Endothelial cell of umbilical vein (primary cell): ENCODE results near the gene FAM200C. TPM values are rescaled to one million over a fixed set of nuclear protein-coding genes. Genes with fewer than 3 reads are reported as not detected.

Source experiments
- BruUV-seq: library from RNA; stranded (reverse); fragments of 400-500 nt; replicated peaks from 2 replicates; lab custom pipeline; 2021; lab: Mats Ljungman, UMichigan
- CTCF ChIA-PET: fragments of 300-600, 350-600 bp; sonication (Branson Sonifier 250); formaldehyde crosslinking; loops from one replicate; lab custom pipeline; 2021; ENCODE audit warnings: antibody characterized with exemption, inconsistent platforms; lab: Charles Lee
- POLR2A ChIA-PET: fragments of 300-600, 350-600 bp; sonication (Branson Sonifier 250); formaldehyde crosslinking; loops from one replicate; lab custom pipeline; 2021; ENCODE audit warnings: antibody characterized with exemption, inconsistent platforms; lab: Charles Lee
- DNase-seq: peaks from one replicate; pipeline ENCODE4 v3.0.0-alpha.2; 2011; ENCODE audit warnings: low read depth, low spot score
- FAIRE-seq: peaks from 2 replicates; lab custom pipeline; 2011; peaks lifted over from hg19 to GRCh38; lab: Jason Lieb, UNC
- H2AFZ ChIP-seq: 2 replicates; pipeline ENCODE4 v1.6.0; 2012; ENCODE audit warnings: low read depth, low read length, control low read depth, inconsistent platforms
- H3K27ac ChIP-seq: 2 replicates; pipeline ENCODE4 v1.5.1; 2011; ENCODE audit warnings: low read depth, mild to moderate bottlenecking, control low read depth, low read length, moderate library complexity; ENCODE audit not compliant: insufficient read depth
- H3K27me3 ChIP-seq, 2 experiments: 2 replicates each; pipeline versions ENCODE4 v1.6.0 to v1.6.1; 2011; ENCODE audit warnings: low read length in 2 of 2, mixed read lengths in 1 of 2; ENCODE audit not compliant: control insufficient read depth in 2 of 2, insufficient read depth in 2 of 2
- H3K36me3 ChIP-seq, 2 experiments: 2 replicates in 1 of 2; 3 replicates in 1 of 2; pipeline ENCODE4 v1.5.1; 2011; ENCODE audit warnings: low read length in 2 of 2, mild to moderate bottlenecking in 1 of 2, moderate library complexity in 1 of 2; ENCODE audit not compliant: control insufficient read depth in 2 of 2, insufficient read depth in 2 of 2; ENCODE audit errors: extremely low read depth in 1 of 2
- H3K4me1 ChIP-seq: 3 replicates; pipeline ENCODE4 v1.5.1; 2011; ENCODE audit warnings: mild to moderate bottlenecking, low read length; ENCODE audit not compliant: control insufficient read depth, insufficient read depth; ENCODE audit errors: extremely low read depth
- H3K4me2 ChIP-seq: 2 replicates; pipeline ENCODE4 v1.6.1; 2011; ENCODE audit warnings: low read length, control low read depth, mixed read lengths; ENCODE audit not compliant: insufficient read depth
- H3K4me3 ChIP-seq, 3 experiments: fragments of 200-600 bp in 1 of 3; sonication (generic), shearing (Covaris generic) in 1 of 3; replicated peaks in 1 of 3; 2 replicates each; pipeline ENCODE4 v1.5.1; 2011 to 2016; ENCODE audit warnings: control low read depth in 3 of 3, low read length in 3 of 3, mild to moderate bottlenecking in 2 of 3, inconsistent platforms in 1 of 3, low read depth in 1 of 3, moderate library complexity in 1 of 3; ENCODE audit not compliant: insufficient read depth in 1 of 3
- H3K79me2 ChIP-seq: 2 replicates; pipeline ENCODE4 v1.6.0; 2012; ENCODE audit warnings: low read length, inconsistent platforms; ENCODE audit not compliant: control insufficient read depth, insufficient read depth
- H3K9ac ChIP-seq: replicated peaks from 2 replicates; pipeline ENCODE3; 2011; ENCODE audit warnings: low read length, control low read depth; ENCODE audit not compliant: insufficient read depth; ENCODE audit errors: extremely low read depth
- H3K9me1 ChIP-seq: replicated peaks from 3 replicates; pipeline ENCODE4 v1.6.0; 2011; ENCODE audit warnings: mild to moderate bottlenecking, low read length; ENCODE audit not compliant: control insufficient read depth, insufficient read depth; ENCODE audit errors: extremely low read depth
- H3K9me3 ChIP-seq: replicated peaks from 2 replicates; pipeline ENCODE4 v1.5.1; 2012; ENCODE audit warnings: low read length, inconsistent platforms; ENCODE audit not compliant: control insufficient read depth, insufficient read depth
- H4K20me1 ChIP-seq: replicated peaks from 2 replicates; pipeline ENCODE3; 2011; ENCODE audit warnings: mild to moderate bottlenecking, low read length; ENCODE audit not compliant: control insufficient read depth, insufficient read depth; ENCODE audit errors: extremely low read depth
- CTCF ChIP-seq, 2 donors: IDR thresholded peaks; 1 replicate in 1 of 2; 2 replicates in 1 of 2; pipeline ENCODE4 v1.5.1; 2011; ENCODE audit warnings: low read length in 2 of 2, mild to moderate bottlenecking in 2 of 2, moderate library complexity in 2 of 2, control low read depth in 1 of 2, inconsistent platforms in 1 of 2, low read depth in 1 of 2; ENCODE audit not compliant: insufficient read depth in 1 of 2; ENCODE audit errors: extremely low read depth in 1 of 2
- EZH2 ChIP-seq: IDR thresholded peaks from 2 replicates; pipeline ENCODE4 v1.6.1; 2012; ENCODE audit warnings: borderline replicate concordance, low read depth, mild to moderate bottlenecking, moderate library complexity, low read length, inconsistent platforms; ENCODE audit not compliant: severe bottlenecking
- FOS ChIP-seq: IDR thresholded peaks from 2 replicates; pipeline ENCODE4 v1.6.1; 2011; ENCODE audit warnings: mild to moderate bottlenecking, low read length, moderate library complexity, borderline replicate concordance; ENCODE audit not compliant: insufficient read depth
- GATA2 ChIP-seq: IDR thresholded peaks from 2 replicates; pipeline ENCODE4 v1.7.0; 2011; ENCODE audit warnings: low read depth, mild to moderate bottlenecking, moderate library complexity, mixed read lengths, low read length; ENCODE audit not compliant: insufficient read length, insufficient read depth
- JUN ChIP-seq: IDR thresholded peaks from 2 replicates; pipeline ENCODE4 v1.6.1; 2011; ENCODE audit warnings: borderline replicate concordance, low read depth; ENCODE audit not compliant: insufficient read length, insufficient read depth
- MAX ChIP-seq: IDR thresholded peaks from 2 replicates; pipeline ENCODE4 v1.6.1; 2011; ENCODE audit not compliant: insufficient read depth, insufficient read length
- POLR2A ChIP-seq: IDR thresholded peaks from 2 replicates; pipeline ENCODE4 v1.6.1; 2012; ENCODE audit warnings: low read depth, mild to moderate bottlenecking, control low read depth, low read length
- POLR2AphosphoS5 ChIP-seq: IDR thresholded peaks from 2 replicates; pipeline ENCODE4 v1.6.1; 2012; ENCODE audit warnings: low read depth, mild to moderate bottlenecking, control low read depth, low read length, moderate library complexity; ENCODE audit not compliant: insufficient read depth
- dilution Hi-C: fragments of 300-500 bp; cut with MboI; formaldehyde crosslinking; loops from one replicate; pipeline ENCODE4 v1.15.0; 2019; ENCODE audit warnings: low sequenced_read_pairs; ENCODE audit not compliant: extremely low pct_ligation_motif_present
- intact Hi-C: fragments of 100-400 bp; cut with micrococcal nuclease; formaldehyde crosslinking; loops from one replicate; pipeline ENCODE4 v1.10.0; 2022
- polyA plus RNA-seq, 4 experiments: library from polyadenylated mRNA; depleted of rRNA in 3 of 4; stranded (reverse) in 3 of 4; unstranded in 1 of 4; fragments of >200 nt; gene quantifications; 2 replicates each; pipeline versions ENCODE4 v1.2.1 to v1.2.3, GENCODE V29; 2011 to 2012; ENCODE audit warnings: missing spikeins in 1 of 4
- total RNA-seq: library from RNA; stranded (reverse); gene quantifications from 2 replicates; pipeline ENCODE4 v1.2.3, GENCODE V29; 2021

FAM200C gene
- total and polyA plus RNA-seq, 2 donors (not counting 3 experiments of a cell fraction or from before 2014, with no cell fraction given): 0.76 to 2.7 TPM

GRCh38 chr5:160367885-160368284, 32.0 kb downstream of the FAM200C start:
- no peaks in the 10 kb centered on the region for H4K20me1 ChIP-seq
- H3K79me2 ChIP-seq: no peaks in the 10 kb centered on the region
- no peak overlapping the region for H2AFZ ChIP-seq
- dilution Hi-C loops (no loop called here), intact Hi-C loops (no loop called here)
- FAIRE-seq (no peak), DNase-seq (no peak)
- no peak overlapping the region for H3K9ac ChIP-seq
- no peaks in the 10 kb centered on the region for H3K9me3 ChIP-seq
- ChIA-PET CTCF (interaction anchor here (1.3 kb wide), 1 partner anchor 23 kb away, joined by 5 read pairs; no protein-coding TSS in a partner anchor), POLR2A (no interaction called here)
- H3K27ac ChIP-seq: no peak overlapping the region
- H3K9me1 ChIP-seq: no peaks in the 10 kb centered on the region
- no TSS peak for BruUV-seq
- no peaks in the 10 kb centered on the region for H3K36me3 ChIP-seq
- no peak for TF ChIP-seq POLR2AphosphoS5
- no peak for TF ChIP-seq GATA2
- TF ChIP-seq POLR2A: no peak
- TF ChIP-seq FOS: no peak
- TF ChIP-seq CTCF (IDR thresholded peaks at IDR 0.05; ENCODE audit: extremely low read depth in 1 of 2, insufficient read depth in 1 of 2, low read depth in 1 of 2, low read length in 2 of 2): no peak
- TF ChIP-seq MAX: no peak
- no peak for TF ChIP-seq EZH2
- TF ChIP-seq JUN: no peak
- peaks cover 30 to 35% of the 10 kb centered on the region in 2 experiments for H3K27me3 ChIP-seq
- H3K4me2 ChIP-seq: no peak overlapping the region
- H3K4me3 ChIP-seq: no peak overlapping the region
- peaks cover 7% of the 10 kb centered on the region for H3K4me1 ChIP-seq
